Brain microvascular endothelial cell (primary cell): Measurements from ENCODE around the gene SPATA31E1.

Experiments
- DNase-seq: peaks from one replicate; pipeline ENCODE4 v3.0.0-alpha.2; 2020
- H3K27ac ChIP-seq: fragments of 250-450 bp; sonication (Bioruptor Pico); 2 replicates; pipeline ENCODE4 v1.5.1; 2020; ENCODE audit warnings: mild to moderate bottlenecking, moderate library complexity
- H3K27me3 ChIP-seq: fragments of 250-450 bp; sonication (Bioruptor Pico); replicated peaks from 2 replicates; pipeline ENCODE4 v1.5.1; 2020; ENCODE audit warnings: mild to moderate bottlenecking
- H3K36me3 ChIP-seq: fragments of 250-450 bp; sonication (Bioruptor Pico); replicated peaks from 2 replicates; pipeline ENCODE4 v1.5.1; 2020; ENCODE audit warnings: mild to moderate bottlenecking
- H3K4me3 ChIP-seq: 2 replicates; pipeline ENCODE4 v1.5.1; 2011; ENCODE audit warnings: low read depth, mild to moderate bottlenecking, control low read depth, low read length, moderate library complexity
- CTCF ChIP-seq: IDR thresholded peaks from 2 replicates; pipeline ENCODE4 v1.5.1; 2011; ENCODE audit warnings: low read depth, mild to moderate bottlenecking, moderate library complexity, low read length, control low read depth, inconsistent platforms; ENCODE audit errors: missing control alignments
- in situ Hi-C: cut with HindIII; loops from 2 replicates; pipeline ENCODE4 v1.10.0; 2017; ENCODE audit warnings: low sequenced_read_pairs, low pct_ligation_motif_present

SPATA31E1 gene

GRCh38 chr9:87875831-87876545 is 6.7 kb upstream of the SPATA31E1 start:
- DNase-seq: no peak
- Histone ChIP-seq H3K27ac (no peak overlapping the region), H3K27me3 (no peaks in the 10 kb centered on the region), H3K36me3 (no peaks in the 10 kb centered on the region), H3K4me3 (no peak overlapping the region)
- in situ Hi-C loops: no loop called here
- TF ChIP-seq CTCF: no peak

- H3K4me3 ChIP-seq: no peak overlapping the region
- H3K36me3 ChIP-seq: no peaks in the 10 kb centered on the region
- no peak for TF ChIP-seq CTCF
- H3K27me3 ChIP-seq: no peaks in the 10 kb centered on the region
- DNase-seq: no peak
- no peak overlapping the region for H3K27ac ChIP-seq
- in situ Hi-C loops: no loop called here
Observed at GRCh38 chr9:87876708-87877107, 6.0 kb upstream of the SPATA31E1 start.

GRCh38 chr9:87878989-87879511 is 3.6 kb upstream of the SPATA31E1 start:
- H3K27ac ChIP-seq: peak overlapping the region; percentile 24
- DNase-seq: peak; percentile 37
- no peaks in the 10 kb centered on the region for H3K27me3 ChIP-seq
- TF ChIP-seq CTCF: no peak
- no peak overlapping the region for H3K4me3 ChIP-seq
- no peaks in the 10 kb centered on the region for H3K36me3 ChIP-seq
- in situ Hi-C loops: no loop called here

GRCh38 chr9:87880116-87880515 is 2.6 kb upstream of the SPATA31E1 start:
- Histone ChIP-seq H3K27ac (no peak overlapping the region), H3K36me3 (no peaks in the 10 kb centered on the region), H3K27me3 (no peaks in the 10 kb centered on the region), H3K4me3 (no peak overlapping the region)
- no peak for TF ChIP-seq CTCF
- DNase-seq: no peak
- in situ Hi-C loops: no loop called here

- Histone ChIP-seq H3K4me3 (no peak overlapping the region), H3K36me3 (no peaks in the 10 kb centered on the region), H3K27ac (no peak overlapping the region), H3K27me3 (no peaks in the 10 kb centered on the region)
- TF ChIP-seq CTCF: no peak
- in situ Hi-C loops: no loop called here
- no peak for DNase-seq
Observed at GRCh38 chr9:87880683-87881082, 2.0 kb upstream of the SPATA31E1 start.

- H3K36me3 ChIP-seq: no peaks in the 10 kb centered on the region
- TF ChIP-seq CTCF: no peak
- DNase-seq: no peak
- H3K27me3 ChIP-seq: no peaks in the 10 kb centered on the region
- in situ Hi-C loops: no loop called here
- H3K27ac ChIP-seq: no peak overlapping the region
- H3K4me3 ChIP-seq: no peak overlapping the region
Observed at GRCh38 chr9:87883274-87883673, 597 bp downstream of the SPATA31E1 start.
